Central memory CD4-positive, alpha-beta T cell (primary cell): ENCODE data around the gene PP2D1.
A peak's percentile ranks its signal among the peaks of the same experiment; 100 is the strongest.
"Not testable (repeated sequence)": the region's sequence is repeated elsewhere in the genome, so short reads cannot be mapped to it uniquely, and the experiment has no call there.

Source experiments
- DNase-seq: peaks from one replicate; pipeline ENCODE4 v3.0.0; 2022
- total RNA-seq, 3 experiments: gene quantifications; one replicate each; lab custom pipeline; 2026; lab: John Stamatoyannopoulos, UW

PP2D1 gene
- total RNA-seq = 0 reads per million in 3 experiments

- DNase-seq = no peak
Measured at GRCh38 chr3:20012164-20012563, at the start of gene PP2D1. TSS of gene PP2D1 (minus strand) at chr3:20012264. CDS start at chr3:20012072, 192 bp downstream.

DNA sequence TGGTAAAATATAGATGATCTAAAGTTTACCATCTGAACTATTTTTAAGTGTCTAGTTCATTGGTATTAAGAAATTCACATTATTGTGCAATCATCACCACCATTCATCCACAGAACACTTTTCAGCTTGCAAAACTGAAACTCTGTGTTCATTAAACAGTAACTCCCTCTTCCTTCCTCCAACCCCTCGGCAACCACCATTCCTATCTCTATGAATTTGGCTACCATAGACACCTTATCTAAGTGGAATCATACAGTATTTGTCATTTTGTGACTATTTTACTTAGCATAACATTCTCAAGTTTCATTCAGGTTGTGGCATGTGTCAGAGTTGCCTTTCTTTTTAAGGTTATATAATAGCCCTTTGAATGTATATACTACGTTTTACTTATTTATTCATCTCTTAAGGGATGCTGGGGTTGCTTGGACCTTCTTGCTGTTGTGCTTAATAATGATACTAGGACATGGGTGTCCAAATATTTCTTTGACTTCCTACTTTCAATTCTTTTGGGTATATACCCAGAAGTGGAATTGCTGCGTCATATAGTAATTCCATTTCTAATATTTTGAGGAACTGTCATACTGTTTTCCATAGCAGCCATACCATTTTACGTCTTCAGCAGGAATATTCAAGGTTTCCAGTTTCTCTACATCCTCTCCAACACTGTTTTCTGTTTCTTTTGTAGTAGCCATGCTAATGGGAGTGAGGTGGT lies 49.1 kb upstream of the PP2D1 start:
- DNase-seq = no peak

GRCh38 chr3:20059929-20060328 lies 47.9 kb upstream of the PP2D1 start:
- DNase-seq = no peak

GRCh38 chr3:20057612-20058180 lies 45.6 kb upstream of the PP2D1 start:
- DNase-seq = no peak

GRCh38 chr3:20056725-20057611 lies 44.9 kb upstream of the PP2D1 start:
- DNase-seq = no peak

- DNase-seq = no peak
Measured at GRCh38 chr3:20055842-20056241, 43.8 kb upstream of the PP2D1 start.

- DNase-seq = no peak
Measured at GRCh38 chr3:20055020-20055775, 43.1 kb upstream of the PP2D1 start.

DNA sequence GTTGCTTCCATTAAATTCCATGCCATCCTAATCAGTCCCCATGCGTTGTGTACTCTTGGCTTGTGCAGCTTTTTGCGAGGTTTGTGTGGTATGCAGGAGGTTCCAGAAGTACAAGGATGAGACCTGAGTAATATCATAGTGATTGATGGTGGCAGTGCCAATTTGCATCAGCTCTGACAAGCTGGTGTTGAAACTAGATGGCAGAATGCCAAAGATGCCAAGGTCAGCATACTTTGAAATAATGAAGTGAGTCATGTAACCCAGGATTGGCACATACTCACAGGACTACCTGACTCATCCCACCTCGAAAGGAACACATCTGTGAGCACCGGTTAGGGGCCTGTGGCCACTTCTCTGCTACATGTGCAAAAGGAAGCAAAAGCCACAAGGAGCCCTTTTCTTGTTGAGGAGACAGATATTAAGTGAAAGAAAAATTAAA lies 42.5 kb upstream of the PP2D1 start:
- peak; percentile 66 for DNase-seq

DNA sequence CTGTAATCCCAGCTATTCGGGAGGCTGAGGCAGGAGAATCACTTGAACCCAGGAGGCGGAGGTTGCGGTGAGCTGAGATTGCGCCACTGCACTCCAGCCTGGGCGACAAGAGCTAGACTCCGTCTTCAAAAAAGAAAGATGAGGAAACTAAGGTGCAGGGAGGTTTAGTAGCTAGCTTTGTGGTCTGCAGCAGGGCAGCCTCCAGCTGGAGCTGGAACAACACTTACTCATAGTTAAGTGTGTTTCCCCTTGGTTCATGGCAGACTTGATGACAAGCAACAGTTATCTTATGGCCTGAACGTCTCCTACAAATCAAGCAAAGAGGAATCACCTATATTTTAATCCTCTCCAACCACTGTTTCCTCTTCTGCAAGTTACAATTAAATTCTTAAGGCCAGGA lies 40.8 kb upstream of the PP2D1 start:
- DNase-seq = no peak

- DNase-seq = peak; percentile 18
Measured at GRCh38 chr3:20051123-20051806, 39.2 kb upstream of the PP2D1 start.

DNA sequence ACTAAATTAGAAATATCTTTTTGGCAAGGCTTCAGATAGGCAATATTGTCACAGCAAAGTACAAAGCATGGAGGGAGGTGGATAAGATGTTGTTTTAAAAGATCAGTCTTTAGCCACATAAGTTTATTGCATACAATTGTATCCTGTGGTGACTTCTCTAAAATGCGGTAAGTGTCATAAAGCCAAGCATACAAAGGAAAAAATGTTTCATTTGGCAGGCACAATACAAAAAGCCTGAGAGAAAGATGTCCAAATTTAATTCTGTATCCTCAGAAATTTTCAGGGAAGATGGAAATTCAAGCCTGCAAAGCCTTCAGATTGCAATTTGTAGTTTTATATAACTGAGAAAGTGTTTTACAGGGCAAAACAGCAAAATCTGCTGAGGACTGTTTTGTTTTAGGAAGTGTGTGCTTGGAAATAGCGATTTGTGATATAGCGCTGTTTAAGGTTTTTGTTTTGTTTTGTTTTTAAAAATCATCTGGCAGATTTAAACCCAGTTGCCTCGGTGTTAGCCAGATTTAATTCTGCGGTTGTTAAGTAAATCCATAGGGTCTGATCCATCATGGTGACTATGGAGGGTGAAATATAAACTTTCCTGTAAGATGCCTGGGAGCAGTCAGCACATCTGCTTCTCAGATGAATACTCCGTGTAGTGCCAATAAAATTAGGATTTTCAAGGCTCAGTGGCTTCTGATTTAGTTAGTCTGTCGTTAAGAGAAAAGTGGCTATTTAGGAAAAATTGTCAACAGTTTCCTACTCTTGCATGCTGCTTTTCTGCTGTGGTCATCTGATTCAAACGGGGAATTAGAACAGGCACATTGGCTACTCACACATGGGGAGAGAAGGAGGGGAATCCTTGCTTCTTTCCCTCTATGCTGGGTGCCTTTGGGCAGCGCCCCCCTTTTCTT lies 36.2 kb upstream of the PP2D1 start:
- no peak for DNase-seq

GRCh38 chr3:20047341-20047779 lies 35.3 kb upstream of the PP2D1 start:
- DNase-seq = no peak

DNA sequence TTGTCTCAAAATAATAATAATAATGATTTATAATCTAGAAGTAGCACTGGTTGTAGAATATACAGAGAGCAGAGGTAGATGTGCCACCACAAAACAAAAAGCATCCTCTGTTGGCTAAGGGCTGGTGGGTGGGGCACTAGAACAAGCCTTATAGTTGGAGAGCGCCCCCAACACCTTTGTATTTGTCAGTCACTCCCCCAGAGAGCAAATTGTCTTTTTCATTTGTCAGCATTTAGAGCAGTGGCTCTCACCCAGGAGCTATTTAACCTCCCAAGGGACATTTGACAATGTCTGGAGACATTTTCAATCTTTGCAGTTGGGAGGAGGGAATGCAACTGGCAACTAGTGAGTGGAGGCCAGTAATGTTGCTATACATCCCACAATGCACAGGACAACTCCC lies 34.5 kb upstream of the PP2D1 start:
- no peak for DNase-seq

DNA sequence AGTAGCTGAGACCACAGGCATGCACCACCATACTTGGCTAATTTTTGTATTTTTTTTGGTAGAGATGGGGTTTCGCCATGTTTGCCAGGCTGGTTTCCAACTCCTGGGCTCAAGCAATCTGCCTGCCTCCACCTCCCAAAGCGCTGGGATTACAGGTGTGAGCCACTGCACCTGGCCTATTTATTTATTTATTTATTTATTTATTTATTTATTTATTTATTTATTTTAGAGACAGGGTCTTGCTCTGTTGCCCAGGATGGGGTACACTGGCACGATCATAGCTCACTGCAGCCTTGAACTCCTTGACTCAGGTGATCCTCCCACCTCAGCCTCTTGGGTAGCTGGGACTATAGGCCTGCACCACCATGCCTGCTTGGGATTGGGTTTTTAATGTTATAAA lies 33.1 kb upstream of the PP2D1 start:
- not testable (repeated sequence) for DNase-seq

- peak; percentile 45 for DNase-seq
Measured at GRCh38 chr3:20043825-20044224, 31.8 kb upstream of the PP2D1 start.

GRCh38 chr3:20043396-20043795 lies 31.3 kb upstream of the PP2D1 start:
- DNase-seq = peak; percentile 57

- no peak for DNase-seq
Measured at GRCh38 chr3:20042331-20042730, 30.3 kb upstream of the PP2D1 start.

DNA sequence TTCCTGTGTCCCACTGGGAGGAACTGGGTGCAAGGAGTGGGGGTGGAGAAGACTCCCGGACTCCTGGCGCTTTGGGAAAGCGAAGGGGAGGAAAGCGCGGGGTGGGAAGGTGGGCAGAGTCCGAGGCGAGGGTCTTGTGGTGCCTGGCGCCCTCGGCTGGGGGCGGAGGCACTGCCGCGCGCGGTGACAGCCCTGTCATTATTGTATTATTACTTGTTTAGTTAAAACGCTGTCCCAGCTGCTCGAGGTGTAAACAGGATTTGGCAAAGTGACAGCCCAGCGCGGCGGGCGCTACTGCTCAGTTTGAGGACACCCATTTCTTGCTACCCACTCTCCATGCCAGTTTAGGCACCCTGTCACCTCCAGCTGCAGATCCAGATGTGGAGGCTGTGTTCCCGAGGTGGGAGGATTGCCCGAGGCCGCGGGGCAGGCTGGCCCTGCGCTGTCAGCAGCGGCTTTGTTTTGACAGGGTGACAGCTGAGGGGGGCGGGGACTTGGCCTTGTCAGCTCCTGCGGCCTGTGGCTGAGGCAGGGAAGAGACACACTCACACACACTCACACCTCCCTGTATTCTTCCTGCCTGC lies 29.2 kb upstream of the PP2D1 start:
- DNase-seq = peak; percentile 70

- peak; percentile 55 for DNase-seq
Measured at GRCh38 chr3:20040548-20041196, 28.6 kb upstream of the PP2D1 start.
